Measurements from ENCODE around the gene SAYSD1. TPM values are rescaled to one million over a fixed set of nuclear protein-coding genes. Genes with fewer than 3 reads are reported as not detected.

SAYSD1 gene
- total and polyA plus RNA-seq, 2 of the 8 experiments (the other 6 are each of a cell fraction or from before 2014, with no cell fraction given) = 6.7 to 7.9 TPM

DNA sequence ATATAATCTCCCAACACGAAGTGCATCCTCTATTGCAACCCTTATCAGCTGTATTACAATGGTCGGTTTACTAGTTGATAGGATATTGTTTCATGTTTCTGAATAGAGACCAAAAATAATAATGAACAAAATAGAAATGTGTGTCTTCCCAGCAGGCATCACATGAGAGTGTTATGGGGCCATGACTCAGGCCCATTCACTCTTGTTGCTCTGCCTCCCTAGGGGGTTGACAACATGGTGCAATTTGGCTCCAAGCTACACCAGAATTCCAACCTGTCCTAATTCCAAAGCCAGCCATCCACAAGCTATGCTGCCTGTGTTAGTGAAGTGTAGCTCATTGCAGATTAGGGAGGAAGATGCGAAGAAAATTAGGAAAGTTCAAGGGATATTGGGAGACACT, 13.1 kb upstream of the SAYSD1 start:
- H2BK20ac ChIP-seq (ENCODE audit: low read length) = no peak overlapping the region
- H3K27me3 ChIP-seq (replicated peaks in 1 of 4; ENCODE audit: control insufficient read depth in 3 of 4, extremely low read depth in 1 of 4, insufficient read depth in 3 of 4, low read length in 3 of 4) = peaks cover 0 to 1% (median 0%) of the 10 kb centered on the region in 4 experiments; a peak in 2 of 7 replicates
- H2AK5ac ChIP-seq (ENCODE audit: low read depth, low read length) = no peak overlapping the region
- H2BK12ac ChIP-seq (ENCODE audit: low read depth, low read length) = no peak overlapping the region
- H3K27ac ChIP-seq (ENCODE audit: low read depth, low read length) = no peak overlapping the region
- H4K8ac ChIP-seq (ENCODE audit: extremely low read depth, insufficient read depth, low read length) = no peak overlapping the region
- H3K23ac ChIP-seq (ENCODE audit: insufficient read length) = no peak overlapping the region
- H3K14ac ChIP-seq (ENCODE audit: insufficient read length) = no peak overlapping the region
- no peaks in the 10 kb centered on the region; a peak in 1 of 4 replicates for H3K9me3 ChIP-seq (ENCODE audit: insufficient read depth in 2 of 2, low read depth in 1 of 2, low read length in 1 of 2)
- H3K4me2 ChIP-seq (ENCODE audit: insufficient read depth in 1 of 2, low read depth in 2 of 2, low read length in 2 of 2) = no peak overlapping the region
- ChIA-PET CTCF (ENCODE audit: partially characterized antibody) (interaction anchor here (0.6 to 2.6 kb wide), 5 partner anchors 25 to 324 kb away, joined by 3 to 10 read pairs (median 3); no protein-coding TSS in a partner anchor), POLR2A (ENCODE audit: partially characterized antibody) (no interaction called here)
- no peak overlapping the region for H3K18ac ChIP-seq (ENCODE audit: extremely low read depth, low read length)
- H3K23me2 ChIP-seq (ENCODE audit: low read depth, low read length) = no peaks in the 10 kb centered on the region
- no peak overlapping the region for H3K9ac ChIP-seq (replicated peaks in 1 of 4; ENCODE audit: extremely low read depth in 1 of 4, low read depth in 3 of 4, low read length in 3 of 4)
- DNase-seq (ENCODE audit: low read depth in 1 of 2, low spot score in 2 of 2) = no peak
- no peak overlapping the region for H4K5ac ChIP-seq (ENCODE audit: insufficient read length, low read depth, low read length)
- no peaks in the 10 kb centered on the region for H3K79me2 ChIP-seq (ENCODE audit: control insufficient read depth in 1 of 2, insufficient read depth in 2 of 2, low read length in 2 of 2)
- H3K4ac ChIP-seq (replicated peaks; ENCODE audit: insufficient read length, low read depth, low read length) = no peak overlapping the region
- no peaks in the 10 kb centered on the region for H3K36me3 ChIP-seq (ENCODE audit: control insufficient read depth in 2 of 4, insufficient read depth in 4 of 4, low read length in 3 of 4)
- H2BK120ac ChIP-seq (replicated peaks; ENCODE audit: low read depth, low read length) = no peak overlapping the region
- H3K4me3 ChIP-seq (ENCODE audit: extremely low read depth in 1 of 4, insufficient read depth in 2 of 4, low read depth in 3 of 4, low read length in 4 of 4) = no peak overlapping the region
- H4K91ac ChIP-seq (replicated peaks; ENCODE audit: insufficient read length, low read length) = no peak overlapping the region
- WGBS, 2 experiments (ENCODE audit: extremely low coverage in 1 of 2, insufficient coverage in 1 of 2, insufficient read length in 1 of 2, insufficient replicate concordance in 2 of 2, low coverage in 1 of 2, low lambda C conversion rate in 2 of 2, missing lambda C conversion rate in 1 of 2) = 80% methylated on average over 3 of the region's 3 CpGs; no CpG with 5 or more reads in 1 of the 2 experiments
- H2AFZ ChIP-seq (ENCODE audit: low read length) = no peak overlapping the region
- peaks cover 0 to 5% (median 0%) of the 10 kb centered on the region in 4 experiments; a peak in 1 of 7 replicates for H3K4me1 ChIP-seq (replicated peaks in 1 of 4; ENCODE audit: control insufficient read depth in 3 of 4, insufficient read depth in 4 of 4, low read length in 3 of 4)
- no peak for FAIRE-seq
- no peak overlapping the region for H2BK15ac ChIP-seq (ENCODE audit: low read length)
- no peaks in the 10 kb centered on the region for H3K79me1 ChIP-seq (ENCODE audit: low read depth, low read length)
- no peak overlapping the region for H3K56ac ChIP-seq (replicated peaks; ENCODE audit: insufficient read length, low read depth, low read length)
- no peak overlapping the region for H2BK5ac ChIP-seq (ENCODE audit: low read depth, low read length)
- H4K20me1 ChIP-seq (replicated peaks in 1 of 2; ENCODE audit: control insufficient read depth in 1 of 2, insufficient read depth in 2 of 2, low read length in 2 of 2) = no peaks in the 10 kb centered on the region
- TF ChIP-seq ASH2L (IDR thresholded peaks at IDR 0.05; ENCODE audit: low read length) = no peak
- TF ChIP-seq, protein P1, sequence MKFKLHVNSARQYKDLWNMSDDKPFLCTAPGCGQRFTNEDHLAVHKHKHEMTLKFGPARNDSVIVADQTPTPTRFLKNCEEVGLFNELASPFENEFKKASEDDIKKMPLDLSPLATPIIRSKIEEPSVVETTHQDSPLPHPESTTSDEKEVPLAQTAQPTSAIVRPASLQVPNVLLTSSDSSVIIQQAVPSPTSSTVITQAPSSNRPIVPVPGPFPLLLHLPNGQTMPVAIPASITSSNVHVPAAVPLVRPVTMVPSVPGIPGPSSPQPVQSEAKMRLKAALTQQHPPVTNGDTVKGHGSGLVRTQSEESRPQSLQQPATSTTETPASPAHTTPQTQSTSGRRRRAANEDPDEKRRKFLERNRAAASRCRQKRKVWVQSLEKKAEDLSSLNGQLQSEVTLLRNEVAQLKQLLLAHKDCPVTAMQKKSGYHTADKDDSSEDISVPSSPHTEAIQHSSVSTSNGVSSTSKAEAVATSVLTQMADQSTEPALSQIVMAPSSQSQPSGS (IDR thresholded peaks at IDR 0.05; ENCODE audit: low read length) = no peak
- no peak for TF ChIP-seq MAFK (IDR thresholded peaks at IDR 0.05; ENCODE audit: low read depth, low read length)
- TF ChIP-seq EGR1 (IDR thresholded peaks at IDR 0.05; ENCODE audit: borderline replicate concordance, low read depth, low read length) = no peak
- TF ChIP-seq, protein P2, sequence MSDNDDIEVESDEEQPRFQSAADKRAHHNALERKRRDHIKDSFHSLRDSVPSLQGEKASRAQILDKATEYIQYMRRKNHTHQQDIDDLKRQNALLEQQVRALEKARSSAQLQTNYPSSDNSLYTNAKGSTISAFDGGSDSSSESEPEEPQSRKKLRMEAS (IDR thresholded peaks at IDR 0.05) = no peak
- TF ChIP-seq TAF1 (IDR thresholded peaks at IDR 0.05; ENCODE audit: low read depth, low read length) = no peak
- TF ChIP-seq, protein P3, sequence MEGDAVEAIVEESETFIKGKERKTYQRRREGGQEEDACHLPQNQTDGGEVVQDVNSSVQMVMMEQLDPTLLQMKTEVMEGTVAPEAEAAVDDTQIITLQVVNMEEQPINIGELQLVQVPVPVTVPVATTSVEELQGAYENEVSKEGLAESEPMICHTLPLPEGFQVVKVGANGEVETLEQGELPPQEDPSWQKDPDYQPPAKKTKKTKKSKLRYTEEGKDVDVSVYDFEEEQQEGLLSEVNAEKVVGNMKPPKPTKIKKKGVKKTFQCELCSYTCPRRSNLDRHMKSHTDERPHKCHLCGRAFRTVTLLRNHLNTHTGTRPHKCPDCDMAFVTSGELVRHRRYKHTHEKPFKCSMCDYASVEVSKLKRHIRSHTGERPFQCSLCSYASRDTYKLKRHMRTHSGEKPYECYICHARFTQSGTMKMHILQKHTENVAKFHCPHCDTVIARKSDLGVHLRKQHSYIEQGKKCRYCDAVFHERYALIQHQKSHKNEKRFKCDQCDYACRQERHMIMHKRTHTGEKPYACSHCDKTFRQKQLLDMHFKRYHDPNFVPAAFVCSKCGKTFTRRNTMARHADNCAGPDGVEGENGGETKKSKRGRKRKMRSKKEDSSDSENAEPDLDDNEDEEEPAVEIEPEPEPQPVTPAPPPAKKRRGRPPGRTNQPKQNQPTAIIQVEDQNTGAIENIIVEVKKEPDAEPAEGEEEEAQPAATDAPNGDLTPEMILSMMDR (IDR thresholded peaks at IDR 0.05; ENCODE audit: control extremely low read depth in 1 of 3, insufficient read depth in 1 of 3, low read depth in 1 of 3, low read length in 3 of 3) = no peak
- no peak for TF ChIP-seq KDM4A (IDR thresholded peaks at IDR 0.05; ENCODE audit: low read depth, low read length, severe bottlenecking)
- no peak for TF ChIP-seq TCF12 (IDR thresholded peaks at IDR 0.05; ENCODE audit: low read depth, low read length)
- no peak for TF ChIP-seq CEBPB (IDR thresholded peaks at IDR 0.05; ENCODE audit: low read depth, low read length)

Measured in H1 (cell line).